Stimulated activated CD4-positive, alpha-beta T cell treated with anti-CD3 and anti-CD28 coated beads, TNF-alpha, amount 100 ng/mL, for 1 hour (primary cell): ENCODE results near the gene TEX47.

Experiments
- DNase-seq, 3 donors: peaks; one replicate each; pipeline ENCODE4 v3.0.0-alpha.2; 2020; ENCODE audit warnings: low read depth in 3 of 3, low spot score in 1 of 3

TEX47 gene

DNA sequence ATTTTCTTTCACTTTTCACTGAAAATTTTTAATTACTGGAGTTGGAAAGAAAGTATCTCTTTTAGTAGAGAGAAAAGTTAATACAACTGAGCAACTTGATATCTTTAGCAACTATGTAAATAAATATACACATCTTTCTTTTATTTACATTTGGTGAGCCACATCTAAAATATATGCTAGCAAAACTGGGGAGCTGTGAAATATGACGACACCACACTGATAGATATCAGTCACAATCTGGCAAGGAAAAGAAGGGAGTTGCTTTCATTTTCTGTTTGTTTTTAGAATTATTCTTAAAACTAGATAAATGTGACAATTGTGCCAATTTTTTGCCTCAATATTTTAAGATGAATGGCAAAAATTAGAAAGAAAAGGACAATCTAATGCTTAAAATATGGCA is 38.7 kb downstream of the TEX47 start:
- DNase-seq: no peak

DNA sequence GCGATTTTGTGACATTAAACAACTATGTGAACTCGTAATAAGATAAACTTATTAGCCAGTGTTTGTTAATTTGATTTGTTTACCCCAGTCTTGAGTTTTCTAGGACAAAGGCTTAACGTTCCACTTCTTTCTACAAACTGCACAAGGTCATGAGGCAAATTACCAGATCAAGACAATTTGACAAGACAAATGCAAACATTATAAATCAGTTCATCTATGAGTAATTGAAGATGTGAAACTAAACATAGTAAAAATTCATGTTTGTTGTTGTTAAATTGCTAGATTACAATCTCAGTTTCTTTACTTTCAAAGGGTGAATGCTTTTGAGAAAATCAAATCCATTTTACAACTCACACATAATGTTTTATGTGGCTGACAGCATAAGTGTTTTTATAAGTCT is 49.4 kb downstream of the TEX47 start:
- DNase-seq: no peak
